ENCODE data around the gene MYH11.

MYH11 gene

DNA sequence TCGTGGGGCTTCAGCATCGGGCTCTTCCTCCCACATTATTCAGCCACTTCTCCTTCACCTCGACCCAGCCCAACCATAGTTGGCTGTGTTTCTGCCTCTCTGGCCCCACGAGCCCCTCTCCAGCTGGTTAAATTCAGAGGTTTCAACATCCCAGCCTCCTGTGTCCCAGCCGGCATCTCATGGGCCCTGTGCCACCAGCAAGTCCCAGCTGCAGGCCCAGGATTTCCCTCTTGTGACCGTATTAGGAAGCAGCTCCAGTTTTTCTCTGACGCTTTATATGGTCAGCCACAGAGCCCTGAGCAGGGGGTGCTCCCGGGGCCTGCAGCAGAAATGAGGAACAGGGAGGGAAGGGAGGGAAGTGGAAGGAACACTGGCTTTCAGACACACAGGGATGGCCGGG is 27.4 kb downstream of the MYH11 start:
- TF ChIP-seq, protein P1, sequence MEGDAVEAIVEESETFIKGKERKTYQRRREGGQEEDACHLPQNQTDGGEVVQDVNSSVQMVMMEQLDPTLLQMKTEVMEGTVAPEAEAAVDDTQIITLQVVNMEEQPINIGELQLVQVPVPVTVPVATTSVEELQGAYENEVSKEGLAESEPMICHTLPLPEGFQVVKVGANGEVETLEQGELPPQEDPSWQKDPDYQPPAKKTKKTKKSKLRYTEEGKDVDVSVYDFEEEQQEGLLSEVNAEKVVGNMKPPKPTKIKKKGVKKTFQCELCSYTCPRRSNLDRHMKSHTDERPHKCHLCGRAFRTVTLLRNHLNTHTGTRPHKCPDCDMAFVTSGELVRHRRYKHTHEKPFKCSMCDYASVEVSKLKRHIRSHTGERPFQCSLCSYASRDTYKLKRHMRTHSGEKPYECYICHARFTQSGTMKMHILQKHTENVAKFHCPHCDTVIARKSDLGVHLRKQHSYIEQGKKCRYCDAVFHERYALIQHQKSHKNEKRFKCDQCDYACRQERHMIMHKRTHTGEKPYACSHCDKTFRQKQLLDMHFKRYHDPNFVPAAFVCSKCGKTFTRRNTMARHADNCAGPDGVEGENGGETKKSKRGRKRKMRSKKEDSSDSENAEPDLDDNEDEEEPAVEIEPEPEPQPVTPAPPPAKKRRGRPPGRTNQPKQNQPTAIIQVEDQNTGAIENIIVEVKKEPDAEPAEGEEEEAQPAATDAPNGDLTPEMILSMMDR (IDR thresholded peaks at IDR 0.05; ENCODE audit: low read length) = no peak
- TF ChIP-seq EZH2 (IDR thresholded peaks at IDR 0.05; ENCODE audit: borderline replicate concordance, low read length) = no peak
- no peaks in the 10 kb centered on the region for H3K9me3 ChIP-seq (ENCODE audit: low read length)
- no peak overlapping the region for H3K27ac ChIP-seq (ENCODE audit: low read depth, low read length, poor library complexity, severe bottlenecking)
- no peak overlapping the region for H3K9ac ChIP-seq (ENCODE audit: low read length)
- H3F3A ChIP-seq (ENCODE audit: insufficient read depth, low read length) = no peaks in the 10 kb centered on the region
- H3K4me1 ChIP-seq (ENCODE audit: insufficient read depth, low read length, severe bottlenecking) = no peaks in the 10 kb centered on the region
- no peaks in the 10 kb centered on the region for H3K36me3 ChIP-seq (ENCODE audit: insufficient read depth, low read length)
- H3K79me2 ChIP-seq (ENCODE audit: insufficient read depth, low read length) = no peaks in the 10 kb centered on the region
- no peaks in the 10 kb centered on the region for H3K27me3 ChIP-seq (ENCODE audit: insufficient read depth, low read length)
- no peaks in the 10 kb centered on the region for H3K9me2 ChIP-seq (ENCODE audit: low read depth, low read length)
- no peak overlapping the region for H2AFZ ChIP-seq (ENCODE audit: low read length)
- H3K4me2 ChIP-seq (ENCODE audit: low read length) = no peak overlapping the region
- H3K4me3 ChIP-seq (ENCODE audit: low read depth, low read length, poor library complexity, severe bottlenecking) = no peak overlapping the region
- no peaks in the 10 kb centered on the region for H4K20me1 ChIP-seq (ENCODE audit: insufficient read depth, low read length)

DNA sequence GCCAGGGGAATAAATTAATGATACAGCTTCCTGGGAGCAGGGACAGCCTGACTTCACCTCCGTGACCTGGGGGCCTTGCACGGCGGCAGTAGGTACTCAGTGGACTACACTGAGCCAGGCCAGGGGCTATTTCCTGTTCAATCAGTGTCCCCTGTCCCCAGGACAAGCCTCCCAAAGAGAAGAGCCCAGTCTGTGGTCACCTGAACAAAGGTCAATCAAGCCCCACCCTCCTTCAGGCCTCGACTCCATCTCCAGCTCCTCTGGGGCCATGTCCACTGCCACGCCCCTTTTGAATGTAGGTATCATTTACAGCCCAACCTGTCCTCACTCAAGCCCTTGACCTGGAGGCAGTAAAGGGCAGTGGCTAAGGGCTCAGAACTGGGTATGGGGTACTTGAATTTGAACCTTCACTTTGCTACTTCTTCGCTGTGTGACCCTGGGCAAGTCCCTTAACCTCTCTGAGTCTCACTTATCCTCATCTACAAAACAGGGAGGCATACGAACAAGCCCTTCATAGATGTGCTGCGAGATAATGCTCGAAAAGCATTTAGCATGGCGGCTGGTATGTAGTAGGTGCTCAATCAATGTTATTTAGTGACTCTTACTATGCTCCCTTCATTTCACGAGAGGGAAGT is 29.0 kb downstream of the MYH11 start:
- TF ChIP-seq, protein P1 (IDR thresholded peaks at IDR 0.05; ENCODE audit: low read length) = no peak
- TF ChIP-seq EZH2 (IDR thresholded peaks at IDR 0.05; ENCODE audit: borderline replicate concordance, low read length) = no peak
- no peak overlapping the region for H3K4me3 ChIP-seq (ENCODE audit: low read depth, low read length, poor library complexity, severe bottlenecking)
- H3K9me3 ChIP-seq (ENCODE audit: low read length) = no peaks in the 10 kb centered on the region
- H3K27me3 ChIP-seq (ENCODE audit: insufficient read depth, low read length) = no peaks in the 10 kb centered on the region
- no peaks in the 10 kb centered on the region for H4K20me1 ChIP-seq (ENCODE audit: insufficient read depth, low read length)
- H3K9ac ChIP-seq (ENCODE audit: low read length) = no peak overlapping the region
- no peaks in the 10 kb centered on the region for H3K79me2 ChIP-seq (ENCODE audit: insufficient read depth, low read length)
- H3K9me2 ChIP-seq (ENCODE audit: low read depth, low read length) = no peaks in the 10 kb centered on the region
- H3K27ac ChIP-seq (ENCODE audit: low read depth, low read length, poor library complexity, severe bottlenecking) = no peak overlapping the region
- no peak overlapping the region for H3K4me2 ChIP-seq (ENCODE audit: low read length)
- no peaks in the 10 kb centered on the region for H3F3A ChIP-seq (ENCODE audit: insufficient read depth, low read length)
- no peaks in the 10 kb centered on the region for H3K36me3 ChIP-seq (ENCODE audit: insufficient read depth, low read length)
- H3K4me1 ChIP-seq (ENCODE audit: insufficient read depth, low read length, severe bottlenecking) = no peaks in the 10 kb centered on the region
- no peak overlapping the region for H2AFZ ChIP-seq (ENCODE audit: low read length)

GRCh38 chr16:15827299-15827698 is 29.5 kb downstream of the MYH11 start:
- no peak overlapping the region for H3K4me3 ChIP-seq (ENCODE audit: low read depth, low read length, poor library complexity, severe bottlenecking)
- H3F3A ChIP-seq (ENCODE audit: insufficient read depth, low read length) = no peaks in the 10 kb centered on the region
- no peaks in the 10 kb centered on the region for H3K9me3 ChIP-seq (ENCODE audit: low read length)
- no peak overlapping the region for H3K27ac ChIP-seq (ENCODE audit: low read depth, low read length, poor library complexity, severe bottlenecking)
- no peak overlapping the region for H2AFZ ChIP-seq (ENCODE audit: low read length)
- no peaks in the 10 kb centered on the region for H4K20me1 ChIP-seq (ENCODE audit: insufficient read depth, low read length)
- no peak overlapping the region for H3K9ac ChIP-seq (ENCODE audit: low read length)
- H3K79me2 ChIP-seq (ENCODE audit: insufficient read depth, low read length) = no peaks in the 10 kb centered on the region
- H3K4me2 ChIP-seq (ENCODE audit: low read length) = no peak overlapping the region
- H3K36me3 ChIP-seq (ENCODE audit: insufficient read depth, low read length) = no peaks in the 10 kb centered on the region
- TF ChIP-seq EZH2 (IDR thresholded peaks at IDR 0.05; ENCODE audit: borderline replicate concordance, low read length) = no peak
- TF ChIP-seq, protein P1 (IDR thresholded peaks at IDR 0.05; ENCODE audit: low read length) = no peak
- no peaks in the 10 kb centered on the region for H3K27me3 ChIP-seq (ENCODE audit: insufficient read depth, low read length)
- H3K4me1 ChIP-seq (ENCODE audit: insufficient read depth, low read length, severe bottlenecking) = no peaks in the 10 kb centered on the region
- no peaks in the 10 kb centered on the region for H3K9me2 ChIP-seq (ENCODE audit: low read depth, low read length)

All from OCI-LY1 (cell line).